Measurements from ENCODE around the gene PTPRN2.

DNA sequence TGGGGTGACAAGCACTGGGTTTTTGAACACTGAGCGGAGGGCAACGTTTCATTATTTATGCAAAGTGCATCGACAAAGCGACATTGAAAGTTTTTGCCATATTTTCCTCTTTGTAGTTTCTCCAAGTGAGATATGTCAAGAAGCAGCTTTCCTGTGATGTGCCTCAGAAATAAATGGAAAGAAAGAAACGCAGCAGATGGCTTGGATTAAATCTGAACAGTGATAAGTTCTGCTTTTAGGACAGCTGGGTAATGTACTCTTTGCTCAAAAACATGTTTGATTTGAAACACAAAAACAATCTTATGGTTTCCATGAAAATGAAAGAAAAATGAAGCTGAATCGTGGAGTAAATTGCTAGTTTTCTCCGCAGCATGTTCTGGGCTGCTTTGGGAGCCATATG, 166.3 kb downstream of the PTPRN2 start:
- TF ChIP-seq ZBTB33 (CRISPR knock-in tag; IDR thresholded peaks at IDR 0.05): no peak
- TF ChIP-seq ZBTB8A (IDR thresholded peaks at IDR 0.05; ENCODE audit: partially characterized antibody): no peak
- TF ChIP-seq BHLHE40 (IDR thresholded peaks at IDR 0.05; ENCODE audit: low read length): no peak
- TF ChIP-seq ESRRB (CRISPR knock-in tag; IDR thresholded peaks at IDR 0.05; ENCODE audit: borderline replicate concordance): no peak
- TF ChIP-seq TAF15 (IDR thresholded peaks at IDR 0.05; ENCODE audit: low read depth, low read length): no peak
- TF ChIP-seq ADNP (tag; IDR thresholded peaks at IDR 0.05): no peak
- TF ChIP-seq POLR2G (IDR thresholded peaks at IDR 0.05; ENCODE audit: low read depth, low read length): no peak
- TF ChIP-seq POLR2A (conservative IDR thresholded peaks at IDR 0.05): no peak
- TF ChIP-seq REST (IDR thresholded peaks at IDR 0.05; ENCODE audit: borderline replicate concordance): no peak
- TF ChIP-seq REST (CRISPR knock-in tag; IDR thresholded peaks at IDR 0.05; ENCODE audit: low read depth): no peak
- no peak for TF ChIP-seq SMARCC2 (IDR thresholded peaks at IDR 0.05; ENCODE audit: low read depth)
- no peak for TF ChIP-seq ILF3 (IDR thresholded peaks at IDR 0.05; ENCODE audit: borderline replicate concordance)
- no peak for TF ChIP-seq TCF7L2 (IDR thresholded peaks at IDR 0.05; ENCODE audit: low read depth, low read length)
- TF ChIP-seq, protein P1, sequence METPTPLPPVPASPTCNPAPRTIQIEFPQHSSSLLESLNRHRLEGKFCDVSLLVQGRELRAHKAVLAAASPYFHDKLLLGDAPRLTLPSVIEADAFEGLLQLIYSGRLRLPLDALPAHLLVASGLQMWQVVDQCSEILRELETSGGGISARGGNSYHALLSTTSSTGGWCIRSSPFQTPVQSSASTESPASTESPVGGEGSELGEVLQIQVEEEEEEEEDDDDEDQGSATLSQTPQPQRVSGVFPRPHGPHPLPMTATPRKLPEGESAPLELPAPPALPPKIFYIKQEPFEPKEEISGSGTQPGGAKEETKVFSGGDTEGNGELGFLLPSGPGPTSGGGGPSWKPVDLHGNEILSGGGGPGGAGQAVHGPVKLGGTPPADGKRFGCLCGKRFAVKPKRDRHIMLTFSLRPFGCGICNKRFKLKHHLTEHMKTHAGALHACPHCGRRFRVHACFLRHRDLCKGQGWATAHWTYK (CRISPR knock-in tag; IDR thresholded peaks at IDR 0.05): no peak
- TF ChIP-seq ZNF639 (CRISPR knock-in tag; conservative IDR thresholded peaks at IDR 0.05 in 1 of 2, IDR thresholded peaks at IDR 0.05 in 1 of 2): no peak
